NCI-H524 (cell line): Measurements from ENCODE around the gene EHHADH.
A peak's percentile ranks its signal among the peaks of the same experiment; 100 is the strongest.

Source experiments
- DNase-seq, 2 experiments: peaks; one replicate each; lab custom pipeline; 2025; lab: John Stamatoyannopoulos, UW

Gene EHHADH

DNA sequence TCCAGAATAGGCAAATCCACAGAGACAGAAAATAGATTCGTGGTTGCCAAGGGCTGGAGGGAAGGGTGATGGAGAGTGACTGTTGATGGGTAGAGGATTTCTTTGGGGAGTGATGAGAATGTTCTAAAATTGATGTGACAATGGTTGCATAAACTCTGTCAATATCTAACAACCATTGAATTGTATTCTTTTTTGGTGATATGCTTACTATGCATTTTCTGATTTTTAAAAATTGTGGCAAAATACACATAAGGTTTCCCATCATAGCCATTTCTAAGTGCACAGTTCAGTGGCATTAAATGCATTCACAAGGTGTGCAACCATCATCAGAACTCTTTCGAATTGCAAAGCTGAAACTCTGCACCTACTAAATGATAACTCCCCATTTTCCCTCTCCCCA, 56.8 kb downstream of the EHHADH start:
- DNase-seq: no peak

DNA sequence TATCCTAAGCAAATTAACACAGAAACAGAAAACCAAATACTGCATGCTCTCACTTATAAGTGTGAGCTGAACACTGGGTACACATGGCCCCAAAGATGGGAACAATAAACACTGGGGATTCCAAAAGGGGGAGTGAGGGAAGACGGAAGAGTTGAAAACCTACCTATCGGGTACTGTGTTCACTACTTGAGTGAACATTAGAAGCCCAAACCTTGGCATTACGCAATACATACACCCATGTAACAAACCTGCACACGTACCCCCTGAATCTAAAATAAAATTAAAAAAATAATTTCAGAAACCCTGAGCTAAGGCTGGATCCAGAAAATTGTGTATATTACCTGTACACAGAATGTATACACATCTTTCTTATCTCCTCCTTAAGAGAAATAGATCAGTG, 58.2 kb downstream of the EHHADH start:
- DNase-seq: no peak

DNA sequence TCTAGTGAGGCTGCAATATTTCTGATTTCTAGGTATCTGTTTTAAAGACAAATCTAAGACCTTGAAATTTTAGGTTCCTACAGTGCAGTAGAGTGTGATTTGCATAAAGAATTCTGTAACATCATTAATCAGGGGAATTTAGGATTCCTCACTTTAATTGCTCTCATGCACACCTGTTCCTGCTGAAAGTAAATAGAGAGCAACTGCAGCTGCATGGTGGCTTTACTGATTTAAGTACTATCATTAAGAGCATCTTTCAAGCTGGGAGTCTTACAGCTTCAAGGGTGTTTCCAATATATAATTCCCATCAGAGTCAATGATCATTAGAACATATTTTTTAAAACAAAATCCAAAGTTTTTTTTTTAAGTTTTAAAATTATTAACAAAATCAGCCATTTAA, 65.0 kb downstream of the EHHADH start:
- DNase-seq: peak; percentile 84 to 88

DNA sequence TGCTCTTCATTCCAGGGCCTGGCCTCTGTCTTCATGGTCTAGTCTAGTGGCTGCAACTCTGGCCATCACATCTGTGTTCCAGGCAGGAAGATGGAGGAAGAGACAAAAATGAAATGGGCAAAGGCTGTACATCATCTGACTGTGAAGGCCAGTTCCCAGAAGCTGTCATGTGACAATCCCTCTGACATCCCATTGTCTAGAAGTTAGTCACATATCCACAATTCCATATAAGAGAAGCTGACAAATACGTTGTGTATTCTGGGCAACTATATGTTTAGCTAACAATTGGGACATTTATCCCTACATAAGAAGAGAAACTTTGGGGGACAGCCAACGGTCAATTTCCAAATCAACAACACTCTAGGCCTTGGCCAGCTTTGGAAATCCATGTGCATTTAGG, 66.5 kb downstream of the EHHADH start:
- no peak for DNase-seq

DNA sequence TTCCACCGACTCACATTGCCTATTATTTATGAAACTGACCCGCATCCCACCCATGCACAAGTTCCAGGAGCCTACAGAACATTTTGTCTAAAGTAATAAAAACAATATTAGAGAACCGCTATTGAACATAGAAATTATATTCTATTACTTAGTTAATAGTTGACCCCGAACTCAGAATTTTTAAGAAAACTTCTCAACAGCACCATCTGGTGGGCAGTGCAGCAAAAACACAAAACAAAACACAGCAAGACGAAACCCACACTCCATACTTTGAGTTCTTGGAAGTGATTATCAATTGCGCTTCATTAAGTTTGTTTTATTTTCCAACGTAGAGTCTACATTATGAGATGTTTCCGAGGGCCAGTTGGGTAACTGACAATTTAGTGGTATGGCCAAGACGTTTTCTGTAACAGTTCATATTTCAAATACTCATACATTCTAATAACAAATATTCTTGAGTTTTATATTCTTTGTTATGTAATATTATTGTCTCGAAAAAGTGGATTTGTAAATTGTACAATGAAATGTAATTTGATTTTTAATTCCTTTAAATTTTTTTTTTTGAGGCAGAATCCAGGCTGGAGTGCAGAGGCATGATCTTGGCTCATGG, 77.0 kb downstream of the EHHADH start:
- peak; percentile 17 to 60 for DNase-seq

DNA sequence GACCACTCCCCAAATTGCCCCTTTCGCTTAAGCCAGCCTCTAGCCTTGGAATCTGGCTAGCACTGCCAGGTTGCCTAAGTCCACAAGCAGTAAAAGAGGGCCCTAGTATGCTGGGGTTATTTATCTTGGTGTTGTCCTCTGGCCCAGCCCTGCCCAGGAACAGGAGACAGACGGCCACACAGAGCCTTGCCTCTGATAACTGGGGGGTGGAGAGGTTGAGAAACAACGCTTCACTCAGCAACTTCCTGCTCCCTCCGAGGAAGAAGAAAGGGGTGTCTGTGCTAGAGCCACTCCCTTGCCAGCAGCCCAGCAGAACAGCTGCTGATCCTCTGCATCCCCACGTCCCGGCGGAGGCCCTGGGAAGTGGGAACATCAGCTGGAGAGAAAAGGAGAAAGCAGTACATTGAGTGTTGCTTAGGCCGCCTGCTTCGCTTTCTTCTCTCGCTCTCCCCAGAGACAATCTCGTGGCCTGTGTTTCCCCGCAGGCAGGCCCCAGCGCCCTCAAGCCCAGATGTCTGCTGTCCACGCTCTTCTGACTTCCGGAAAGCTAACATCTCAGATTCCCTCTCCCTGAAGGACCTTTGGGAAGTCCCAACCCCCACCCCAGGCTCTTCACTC, 78.4 kb downstream of the EHHADH start:
- DNase-seq: peak; percentile 57 to 79

DNA sequence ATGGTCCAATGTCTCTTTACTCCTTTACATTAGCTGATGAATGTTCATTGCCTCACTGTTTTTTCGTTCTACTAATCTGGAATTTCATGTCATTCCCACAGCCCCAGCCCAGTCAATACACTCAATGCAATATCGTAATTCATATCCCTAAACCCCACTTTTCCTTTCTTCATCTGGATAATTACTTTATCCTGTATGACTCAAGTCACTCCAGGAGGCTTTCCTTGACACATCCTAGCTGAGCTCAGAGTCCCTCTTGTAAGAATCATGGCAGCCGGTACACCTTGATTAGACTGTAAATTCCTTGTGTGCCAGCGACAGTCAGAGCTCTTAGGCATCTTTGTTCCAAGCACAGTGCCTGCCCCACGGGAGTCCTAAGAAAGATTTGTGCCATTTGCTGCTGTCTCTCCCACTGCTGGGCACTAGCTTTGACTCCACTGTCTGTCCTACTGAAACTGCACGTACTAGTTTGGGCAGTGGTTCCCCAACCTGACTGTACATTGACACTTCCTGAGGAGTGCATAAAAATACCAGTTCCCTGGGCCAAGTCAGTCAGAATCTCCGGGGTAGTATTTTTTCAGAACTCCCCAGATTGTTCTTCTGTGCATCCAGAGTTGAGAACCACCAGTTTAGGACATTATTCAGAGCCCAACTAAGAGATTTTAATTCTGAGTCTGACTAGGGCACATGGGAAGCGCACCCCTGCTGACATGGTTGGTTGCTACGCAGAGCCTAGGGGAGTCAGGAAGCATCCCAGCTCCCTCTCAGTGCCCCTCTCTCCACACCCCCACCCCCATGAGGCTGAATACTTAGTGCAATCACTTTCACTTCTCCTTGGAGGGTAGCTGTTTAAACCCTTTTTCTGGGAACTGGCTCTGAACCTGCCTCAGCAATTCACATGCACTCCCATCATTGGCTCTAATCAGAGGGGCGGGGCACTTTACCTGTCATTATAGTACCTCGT, 81.5 kb downstream of the EHHADH start:
- no peak for DNase-seq

DNA sequence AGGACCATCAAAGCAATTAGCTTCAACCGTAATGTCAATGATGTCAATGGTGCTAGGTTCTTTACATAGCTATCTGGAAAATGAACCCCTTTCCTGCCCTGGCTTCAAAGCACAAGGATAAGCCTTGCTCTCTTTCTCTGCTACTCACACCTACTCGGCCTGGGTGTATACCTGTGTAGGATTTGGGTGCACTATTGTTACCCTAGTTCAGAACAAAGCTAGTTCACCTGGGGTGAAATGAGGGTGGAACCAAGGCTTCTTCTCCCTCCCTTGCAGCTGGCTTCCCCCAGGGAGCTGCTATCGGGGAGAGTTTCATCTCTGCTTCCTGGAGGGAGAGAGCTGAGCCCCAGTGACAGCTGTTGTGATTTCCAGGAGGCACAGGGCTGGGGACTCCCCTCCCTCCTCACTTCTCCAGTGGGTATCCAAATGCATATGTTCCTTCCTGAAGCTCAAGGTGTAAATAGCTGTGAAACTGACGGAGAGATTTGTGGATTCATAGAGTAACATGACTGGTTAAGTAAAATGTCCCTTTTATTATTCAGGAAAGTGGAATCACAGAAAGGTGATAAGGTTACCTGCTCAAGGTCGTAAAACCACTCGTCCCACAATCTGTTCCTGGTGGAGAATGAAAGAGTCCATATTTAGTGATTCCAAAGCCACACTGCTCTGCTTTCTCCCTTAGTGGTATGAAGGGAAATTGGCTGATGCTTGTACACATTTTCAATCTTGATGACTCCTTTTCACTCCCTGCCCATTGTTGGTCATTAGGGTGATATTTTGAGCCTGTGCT, 89.2 kb downstream of the EHHADH start:
- peak; percentile 84 to 90 for DNase-seq

DNA sequence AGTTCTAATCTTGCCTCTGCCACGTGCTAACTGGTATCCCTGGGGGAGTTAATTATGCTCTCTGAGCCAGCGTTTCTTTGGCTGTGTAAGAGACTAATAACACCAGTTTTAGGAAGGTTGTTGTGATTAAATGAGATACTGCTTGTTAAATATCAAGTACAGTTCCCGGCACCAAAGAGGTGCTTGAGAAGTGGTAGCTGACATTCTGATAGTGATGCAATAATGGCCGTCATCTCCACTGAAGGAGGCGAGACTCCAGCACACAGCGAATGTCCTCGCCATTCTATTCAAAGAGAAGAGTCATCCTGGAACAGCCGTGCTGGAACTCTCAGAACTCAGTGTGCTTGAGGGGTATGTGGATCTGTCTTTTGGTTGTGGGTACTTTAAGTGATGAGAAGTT, 91.2 kb downstream of the EHHADH start:
- no peak for DNase-seq

DNA sequence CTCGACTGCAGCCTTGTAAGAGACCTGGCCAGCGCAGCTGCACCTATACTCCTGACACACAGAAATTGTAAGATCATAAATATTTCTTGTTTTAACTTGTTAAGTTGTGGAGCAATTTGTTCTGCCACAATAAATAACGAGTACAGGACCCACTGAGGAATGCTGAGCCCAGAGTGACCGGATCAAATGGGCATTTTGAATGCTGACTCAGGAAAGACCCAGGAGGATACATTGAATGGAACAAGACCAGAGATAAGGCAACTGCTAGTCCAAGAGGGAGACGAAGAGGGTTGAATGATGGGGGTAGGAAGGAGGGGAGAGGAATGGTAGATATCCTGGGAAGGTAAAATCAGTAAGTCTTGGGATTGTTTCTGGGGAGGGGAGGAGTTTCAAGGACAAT, 92.1 kb downstream of the EHHADH start:
- DNase-seq: no peak

DNA sequence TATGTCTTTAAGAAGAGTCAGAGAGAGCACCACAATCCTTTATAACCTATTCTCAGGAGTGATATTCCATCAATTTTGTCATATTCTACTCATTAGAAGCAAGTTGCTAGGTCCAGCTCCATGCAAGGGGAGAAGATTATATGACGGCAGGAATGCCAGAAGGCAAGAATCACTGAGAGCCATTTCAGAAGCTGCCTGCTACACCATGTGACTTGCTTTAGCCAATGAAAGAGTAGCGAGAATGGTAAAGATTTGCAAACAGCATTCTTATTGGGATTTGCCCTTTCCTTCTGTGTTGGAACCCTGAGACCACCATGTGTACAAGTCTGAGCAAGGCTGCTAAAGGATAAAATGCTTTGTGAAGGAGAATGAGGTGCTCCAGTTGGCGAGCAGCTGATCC, 96.5 kb downstream of the EHHADH start:
- no peak for DNase-seq

DNA sequence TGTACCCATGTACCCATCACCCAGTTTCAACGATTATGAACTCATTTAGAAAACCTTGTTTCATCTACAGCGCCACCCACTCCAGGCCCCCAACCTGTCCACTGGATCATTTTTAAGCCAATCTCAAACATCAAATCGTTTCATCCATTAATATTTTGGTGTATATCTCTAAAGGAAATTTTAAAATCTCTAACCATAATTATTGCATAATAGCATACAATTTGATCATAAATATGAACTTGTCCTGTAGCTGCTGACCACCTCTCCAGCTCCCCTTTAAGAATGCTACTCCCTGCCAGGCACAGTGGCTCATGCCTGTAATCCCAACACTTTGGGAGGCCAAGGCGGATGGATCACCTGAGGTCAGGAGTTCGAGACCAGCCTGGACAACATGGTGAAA, 98.2 kb downstream of the EHHADH start:
- no peak for DNase-seq

DNA sequence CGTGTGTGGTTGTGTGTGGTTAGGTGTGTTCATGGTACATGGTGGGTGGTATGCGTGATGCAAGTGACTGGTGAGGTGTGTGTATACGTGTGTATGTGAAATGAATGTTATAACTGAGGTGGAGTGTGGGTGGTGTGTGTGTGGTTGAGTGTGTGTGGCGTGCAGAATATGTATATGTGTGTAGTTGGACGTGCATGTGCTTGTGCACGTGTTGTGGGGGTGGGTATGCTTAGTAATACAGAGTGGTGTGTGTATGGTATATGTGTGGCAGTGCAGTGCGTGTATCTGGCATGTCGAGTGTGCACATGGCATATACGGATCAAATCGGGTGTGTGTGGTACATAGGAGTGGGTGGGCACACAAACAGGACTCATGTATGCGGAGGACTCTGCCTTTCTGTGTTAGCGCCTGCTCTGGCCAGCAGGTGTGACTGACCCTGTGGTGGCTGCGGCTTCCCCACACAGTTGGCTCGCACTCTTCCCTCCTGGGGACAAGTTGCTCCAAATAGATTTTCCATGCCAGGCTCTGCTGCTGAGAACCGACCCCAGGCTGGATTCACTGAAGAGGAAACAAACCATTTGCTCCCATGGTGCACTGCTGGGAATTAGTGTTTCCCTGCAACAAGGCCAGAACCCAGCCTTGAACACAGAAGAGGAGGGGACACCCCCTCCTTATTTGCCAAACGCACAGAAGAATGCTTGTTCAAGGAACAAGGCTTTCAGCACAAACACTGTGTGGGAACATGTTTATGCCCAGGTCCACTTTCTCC, 99.8 kb downstream of the EHHADH start:
- DNase-seq: no peak

DNA sequence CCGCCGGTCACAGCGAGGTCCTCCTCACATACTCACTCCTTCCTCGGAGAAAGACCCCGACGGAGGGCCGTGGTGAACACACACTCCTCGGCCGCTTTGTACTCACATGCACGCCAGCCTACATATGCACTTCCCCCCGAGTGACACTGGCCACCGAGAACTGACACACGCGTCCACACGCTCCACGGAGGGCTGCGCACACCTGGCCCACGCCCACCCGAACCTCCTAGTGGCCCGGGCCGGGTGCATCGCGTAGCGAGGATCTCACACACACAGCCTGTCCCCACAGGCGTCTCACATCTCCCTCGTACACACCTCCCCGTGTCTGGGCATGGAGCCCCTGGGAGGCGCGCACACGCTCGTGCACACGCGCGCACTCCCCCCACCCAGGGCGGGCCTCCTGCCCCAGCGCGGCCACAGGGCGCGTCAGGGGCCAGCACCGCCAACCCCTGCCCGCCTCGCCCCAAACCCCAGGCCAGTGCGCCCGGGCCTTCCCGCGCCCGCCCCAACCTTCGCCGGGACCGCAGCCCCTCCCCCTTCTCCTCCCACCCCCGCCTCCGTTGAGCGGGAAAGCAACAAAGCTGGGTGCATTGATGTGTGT, 100.6 kb downstream of the EHHADH start:
- no peak for DNase-seq

DNA sequence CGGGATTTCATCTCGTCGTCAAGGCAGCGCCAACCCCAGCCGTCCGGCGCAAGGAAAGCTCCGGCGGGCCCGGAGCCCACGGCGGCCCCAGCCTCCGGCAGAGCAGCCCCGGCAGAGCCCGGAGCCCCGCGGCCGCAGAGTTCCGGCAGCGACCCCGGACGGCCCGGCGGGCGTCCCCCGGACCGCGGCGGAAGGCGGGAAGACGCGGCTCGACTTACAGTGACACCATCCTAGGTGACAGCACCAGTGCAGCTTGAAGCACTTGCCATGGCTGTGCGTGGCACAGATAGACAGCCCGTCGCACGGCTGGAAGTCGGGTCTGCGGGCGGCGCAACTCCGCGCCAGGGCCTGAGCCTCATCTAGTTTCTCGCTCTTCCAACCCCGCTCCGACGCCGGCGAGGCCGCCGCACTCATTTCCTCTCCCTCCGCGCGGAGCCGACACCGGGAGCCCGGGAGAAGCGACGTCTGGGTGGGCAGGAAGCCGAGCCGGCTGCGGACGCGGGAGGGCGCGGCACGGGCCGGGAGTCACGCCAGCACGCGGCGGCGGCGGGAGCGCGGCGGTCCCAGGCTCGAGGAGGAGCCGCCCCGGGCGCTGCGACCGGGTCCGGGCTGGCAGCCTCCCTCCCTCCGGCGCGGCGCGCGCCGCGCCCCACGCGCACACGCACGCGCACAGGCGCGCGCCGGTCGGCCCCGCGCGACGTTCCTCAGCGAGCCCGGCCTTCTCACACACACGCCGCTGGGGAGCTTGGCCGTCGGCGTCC, 101.3 kb downstream of the EHHADH start, which contains the start of gene C3orf70:
C3orf70 (minus strand) TSS at position 651 of the 761 bp plus-strand sequence; CDS start at position 414, 237 bp downstream.
- DNase-seq: peak; percentile 46 to 74

DNA sequence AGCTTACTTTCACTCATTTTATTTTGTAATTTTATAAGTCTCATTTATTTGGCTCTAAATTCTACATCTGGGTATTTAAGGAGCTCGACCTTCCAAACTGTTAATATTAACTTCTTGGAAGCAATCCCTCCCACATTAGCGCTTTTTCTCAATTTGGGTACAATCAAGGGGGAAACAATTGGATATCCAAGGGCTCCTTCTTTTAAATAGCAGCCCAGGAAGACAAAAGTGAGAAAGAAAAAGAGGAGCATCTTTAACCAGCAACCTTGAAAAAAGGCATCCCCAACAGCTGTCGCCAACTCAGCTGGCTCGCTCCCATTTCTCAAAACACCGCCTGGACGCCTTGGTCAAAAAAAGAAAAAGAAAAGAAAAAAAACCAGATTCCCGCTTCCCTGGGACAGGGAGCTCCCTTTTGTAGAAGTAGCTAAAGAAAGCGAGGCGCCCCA, 101.9 kb downstream of the EHHADH start:
- no peak for DNase-seq

DNA sequence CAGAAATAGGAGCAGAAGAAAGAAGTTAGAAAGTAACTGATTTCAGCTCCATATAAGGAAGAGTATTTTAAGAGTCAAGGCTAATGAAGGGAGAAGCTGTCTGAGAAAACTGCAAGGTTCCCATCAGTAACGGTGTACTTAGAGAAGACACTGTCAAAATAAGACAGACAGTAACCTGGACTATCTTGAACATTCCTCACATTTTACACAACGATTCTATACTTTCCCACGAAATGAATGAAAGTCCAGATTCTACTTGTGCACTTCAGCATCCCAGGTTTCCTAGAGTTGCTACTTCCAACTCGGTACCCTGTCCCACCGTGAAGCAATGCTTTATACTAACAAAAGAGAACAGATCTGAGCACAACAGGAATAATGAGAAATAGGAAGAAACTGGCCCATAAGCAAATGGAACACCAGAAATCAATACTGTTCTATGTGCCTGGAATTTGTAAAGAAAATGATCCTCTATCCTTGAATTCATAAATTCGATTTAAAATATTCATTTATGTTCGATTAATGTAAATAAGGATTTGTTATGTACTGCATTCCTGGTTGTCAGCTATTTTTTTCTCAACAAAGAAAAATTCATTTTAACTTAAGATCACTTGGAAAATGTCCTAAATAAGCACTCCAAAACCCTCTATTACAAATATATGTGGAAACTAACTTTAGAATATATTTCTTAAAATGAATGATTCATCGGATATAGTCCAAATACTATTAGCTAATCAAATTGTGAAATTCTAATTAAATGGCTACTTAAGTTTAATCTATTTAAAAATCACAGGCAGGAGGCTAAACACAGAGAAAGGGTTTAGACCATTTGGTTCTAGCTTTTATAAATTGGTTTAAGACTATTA, 102.5 kb downstream of the EHHADH start:
- DNase-seq: no peak

DNA sequence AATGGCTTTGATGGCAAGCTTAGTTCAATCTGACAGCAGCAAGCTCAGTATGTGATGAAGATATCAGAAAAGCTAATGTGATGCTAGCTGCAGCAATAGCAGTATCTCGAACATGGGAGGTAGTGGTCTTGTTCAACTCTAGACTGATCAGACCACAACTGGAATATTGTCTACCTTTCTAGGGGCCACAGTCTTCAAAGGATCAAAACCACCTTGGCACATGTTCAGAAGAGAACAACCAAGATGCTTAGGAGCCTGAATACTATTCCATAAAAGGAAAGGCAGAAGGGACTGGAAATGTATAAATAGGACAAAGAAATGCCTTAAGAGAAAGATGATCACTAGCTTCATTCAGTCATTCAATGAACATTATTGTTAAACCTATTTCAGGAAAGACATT, 103.3 kb downstream of the EHHADH start:
- no peak for DNase-seq

DNA sequence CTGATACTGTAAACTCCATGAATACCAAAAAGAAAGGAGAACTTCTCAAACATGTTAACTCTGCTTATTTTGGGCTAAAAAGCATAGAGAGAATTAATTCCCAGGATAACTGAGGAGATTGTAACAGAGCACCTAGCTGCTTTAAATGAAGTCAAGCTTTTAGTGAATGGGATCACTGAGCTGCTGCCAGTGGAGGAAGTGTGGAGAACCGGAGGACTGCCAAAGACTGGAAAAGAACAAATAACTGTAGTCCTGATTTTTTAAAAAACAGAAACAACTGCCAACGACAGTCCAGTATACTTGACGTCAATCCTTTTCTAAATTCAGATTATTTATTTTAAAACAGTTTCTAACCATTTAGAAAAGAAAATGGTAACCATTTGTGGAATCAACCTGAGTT, 104.3 kb downstream of the EHHADH start:
- no peak for DNase-seq
